Measurements from ENCODE around the gene AKNA.

AKNA gene

GRCh38 chr9:114392749-114393112 lies 4.9 kb upstream of the AKNA start:
- no peak for FAIRE-seq

GRCh38 chr9:114390952-114391351 lies 3.2 kb upstream of the AKNA start:
- no peak for DNase-seq (ENCODE audit: insufficient read length, low spot score)
- TF ChIP-seq CTCF (IDR thresholded peaks at IDR 0.05; ENCODE audit: insufficient read depth, missing control alignments), result no peak
- FAIRE-seq, result no peak

More at GRCh38 chr9:114392749-114393112, 4.9 kb upstream of the AKNA start:
- TF ChIP-seq CTCF (IDR thresholded peaks at IDR 0.05; ENCODE audit: insufficient read depth, missing control alignments), result no peak
- DNase-seq (ENCODE audit: insufficient read length, low spot score), result no peak

GRCh38 chr9:114389612-114390368 lies 2.0 kb upstream of the AKNA start:
- no peak for TF ChIP-seq CTCF (IDR thresholded peaks at IDR 0.05; ENCODE audit: insufficient read depth, missing control alignments)
- no peak for DNase-seq (ENCODE audit: insufficient read length, low spot score)
- no peak for FAIRE-seq

- DNase-seq (ENCODE audit: insufficient read length, low spot score), result no peak
- no peak for FAIRE-seq
Measured at GRCh38 chr9:114388764-114389375, 1.1 kb upstream of the AKNA start.

GRCh38 chr9:114388357-114388682 lies 538 bp upstream of the AKNA start:
- TF ChIP-seq CTCF (IDR thresholded peaks at IDR 0.05; ENCODE audit: insufficient read depth, missing control alignments), result no peak
- FAIRE-seq, result no peak
- DNase-seq (ENCODE audit: insufficient read length, low spot score), result no peak

More at GRCh38 chr9:114388764-114389375, 1.1 kb upstream of the AKNA start:
- no peak for TF ChIP-seq CTCF (IDR thresholded peaks at IDR 0.05; ENCODE audit: insufficient read depth, missing control alignments)

GRCh38 chr9:114386886-114387679 lies 699 bp downstream of the AKNA start:
- no peak for FAIRE-seq
- TF ChIP-seq CTCF (IDR thresholded peaks at IDR 0.05; ENCODE audit: insufficient read depth, missing control alignments), result no peak
- no peak for DNase-seq (ENCODE audit: insufficient read length, low spot score)

Measured in D721Med (cell line).